Activated CD8-positive, alpha-beta memory T cell treated with anti-CD3 and anti-CD28 coated beads for 36 hours (primary cell): ENCODE results near the gene LRRFIP1. TPM values are rescaled to one million over a fixed set of nuclear protein-coding genes. Genes with fewer than 3 reads are reported as not detected.
"Not testable (repeated sequence)": the region's sequence is repeated elsewhere in the genome, so short reads cannot be mapped to it uniquely, and the experiment has no call there.

Experiments
- CTCF ChIA-PET: fragments of 350-600 bp; sonication (Branson Sonifier 250); formaldehyde crosslinking; loops from one replicate; lab custom pipeline; 2021; ENCODE audit warnings: antibody characterized with exemption; lab: Charles Lee
- POLR2A ChIA-PET: fragments of 350-600 bp; sonication (Branson Sonifier 250); formaldehyde crosslinking; loops from one replicate; lab custom pipeline; 2021; ENCODE audit warnings: antibody characterized with exemption; lab: Charles Lee
- total RNA-seq, 2 experiments: library from RNA; stranded (reverse); gene quantifications; one replicate each; pipeline ENCODE4 v1.2.3, GENCODE V29; 2021

Gene LRRFIP1
- total RNA-seq, 2 experiments from 2014 or later: 203 to 210 TPM

DNA sequence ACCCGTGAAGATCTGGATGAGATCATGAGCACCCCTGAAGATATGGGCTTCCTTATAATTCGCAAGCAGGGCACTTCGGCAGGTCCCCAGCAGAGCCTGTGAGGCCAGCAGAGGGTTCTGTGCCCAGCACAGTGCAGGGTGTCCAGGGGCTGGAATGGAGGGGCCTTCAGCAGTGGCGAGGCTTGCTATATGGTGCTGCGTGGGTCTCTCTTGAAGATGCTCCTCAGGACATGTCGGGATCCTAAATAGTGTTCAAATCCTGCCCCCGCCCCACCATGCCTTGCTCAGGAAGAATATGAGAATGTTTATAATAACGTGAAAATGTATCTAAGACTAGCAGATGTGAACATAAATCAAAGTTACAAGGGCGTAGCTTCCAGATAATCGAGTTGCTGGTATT, 110.9 kb downstream of the LRRFIP1 start:
- CTCF ChIA-PET: no interaction called here
- POLR2A ChIA-PET: no interaction called here

DNA sequence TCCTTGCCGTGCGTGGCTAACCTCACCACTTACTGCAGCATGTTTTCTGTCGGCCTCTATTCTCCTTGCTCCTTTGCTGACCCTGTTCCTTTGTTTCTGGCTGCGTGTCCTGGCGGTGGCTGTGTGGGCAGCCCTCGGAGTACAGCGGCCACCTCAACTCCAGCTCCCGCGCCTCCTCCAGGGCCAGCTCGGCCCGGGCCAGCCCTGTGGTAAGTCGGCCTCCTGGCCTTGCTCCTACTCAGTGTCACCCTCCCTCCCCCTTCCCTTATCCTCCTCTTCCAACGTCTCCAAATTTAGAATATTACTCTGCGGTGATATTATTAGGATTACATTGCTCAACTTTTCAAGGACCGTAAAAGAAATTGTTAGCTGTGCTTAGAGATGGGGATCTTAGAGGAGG, 111.7 kb downstream of the LRRFIP1 start:
- CTCF ChIA-PET: interaction anchor here (1.1 kb wide), 1 partner anchor 66 kb away, joined by 4 read pairs; no protein-coding TSS in a partner anchor
- POLR2A ChIA-PET: no interaction called here

DNA sequence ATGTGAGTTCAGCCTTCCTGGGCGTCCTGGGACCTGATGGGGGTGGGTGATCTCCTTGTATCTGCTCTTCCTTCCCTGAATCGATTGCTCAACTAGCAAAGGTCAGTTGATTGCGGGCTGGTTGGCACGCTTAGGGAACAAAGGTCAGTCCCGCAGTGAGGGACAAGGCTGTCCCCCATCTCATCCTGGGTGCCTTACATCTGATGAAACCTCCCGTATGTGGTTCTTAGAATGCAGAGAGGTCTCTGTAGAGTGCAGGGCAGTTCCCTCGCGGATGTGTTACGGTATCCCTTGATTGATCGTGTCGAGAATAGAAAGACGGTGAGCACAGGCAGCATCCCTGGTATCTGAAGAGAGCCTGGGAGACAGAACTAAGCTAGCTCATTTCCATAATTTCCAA, 114.8 kb downstream of the LRRFIP1 start:
- ChIA-PET CTCF (interaction anchor here (6.9 kb wide), 1 partner anchor 68 kb away, joined by 47 read pairs; no protein-coding TSS in a partner anchor), POLR2A (interaction anchor here (0.6 kb wide), 1 partner anchor 633 kb away, joined by 3 read pairs; no protein-coding TSS in a partner anchor)

DNA sequence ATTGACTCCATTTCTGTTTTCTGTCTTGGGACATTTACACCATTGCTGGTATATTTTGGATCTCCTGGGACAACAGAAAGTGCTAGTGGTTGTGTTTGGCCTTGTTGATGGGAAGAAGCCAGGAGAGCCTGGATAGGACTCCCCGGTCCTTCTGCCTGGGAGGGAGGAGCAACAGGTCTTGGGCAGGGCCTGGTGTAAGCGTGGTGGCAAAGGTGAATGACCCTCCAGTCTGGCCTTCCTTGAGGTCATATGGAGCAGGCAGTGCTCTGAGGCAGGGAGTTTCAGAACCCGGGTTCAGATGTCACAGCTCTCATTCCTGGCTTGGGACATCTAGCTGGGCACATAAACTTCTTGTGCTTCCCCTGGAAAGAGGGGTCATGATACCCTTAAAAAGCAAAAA, 115.2 kb downstream of the LRRFIP1 start:
- ChIA-PET CTCF (interaction anchor here (6.9 kb wide), 1 partner anchor 69 kb away, joined by 47 read pairs; no protein-coding TSS in a partner anchor), POLR2A (interaction anchor here (0.6 kb wide), 1 partner anchor 633 kb away, joined by 3 read pairs; no protein-coding TSS in a partner anchor)

DNA sequence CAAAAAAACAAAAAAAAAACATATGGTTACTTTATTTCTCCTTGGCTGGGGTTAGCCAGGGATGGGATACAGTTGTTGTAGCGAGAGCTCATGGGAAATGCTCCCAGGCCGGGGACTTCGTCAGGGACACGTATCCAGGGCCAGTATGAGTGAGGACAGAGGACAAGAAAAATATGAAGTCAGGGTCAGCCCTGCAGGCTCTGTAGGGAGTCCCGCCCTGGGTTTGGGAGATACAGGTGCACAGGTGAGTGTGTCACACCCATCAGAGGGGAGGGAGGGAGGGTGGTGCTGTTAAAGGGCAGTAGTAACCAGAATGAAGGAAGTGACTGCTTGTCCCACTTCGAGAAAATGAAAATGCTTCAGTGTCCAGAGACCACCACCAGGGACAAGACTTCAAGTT, 115.6 kb downstream of the LRRFIP1 start:
- CTCF ChIA-PET: interaction anchor here (2.9 to 6.9 kb wide), 2 partner anchors 11 to 69 kb away, joined by 15 to 47 read pairs; no protein-coding TSS in a partner anchor
- POLR2A ChIA-PET: no interaction called here

DNA sequence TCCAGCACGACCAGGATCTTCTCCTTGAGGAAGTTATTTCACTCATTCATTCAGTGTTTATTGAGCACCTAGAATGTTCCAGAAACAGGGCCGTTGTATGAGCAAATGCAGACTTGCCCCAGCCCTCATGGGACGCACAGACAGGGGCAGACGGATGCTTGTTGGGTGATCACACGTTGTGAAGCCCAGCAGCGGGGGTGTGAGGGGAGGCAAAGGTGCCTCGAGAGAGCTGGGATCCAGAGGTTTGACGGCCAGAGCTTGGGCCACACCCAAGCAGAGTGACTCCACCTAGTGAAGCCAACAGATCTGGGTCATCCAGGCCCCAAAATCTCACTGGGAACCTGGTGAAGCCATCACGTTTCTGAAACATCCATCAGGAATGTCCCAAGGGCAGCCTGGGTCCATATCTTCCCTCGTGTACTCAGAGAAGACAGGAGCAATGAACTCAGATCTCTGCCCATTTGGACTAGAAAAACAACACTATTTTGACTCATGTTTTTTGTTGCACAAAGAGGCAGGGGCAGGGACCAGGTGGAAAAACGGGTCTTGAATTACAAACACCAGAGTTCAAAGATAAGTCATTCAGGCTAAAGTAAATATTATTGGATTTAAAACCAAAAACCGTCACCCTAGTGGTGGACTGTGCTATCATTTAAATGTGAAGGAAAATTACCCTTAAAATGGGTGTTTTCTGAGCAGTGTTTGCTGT, 116.3 kb downstream of the LRRFIP1 start:
- ChIA-PET CTCF (interaction anchor here (1.6 to 6.9 kb wide), 5 partner anchors 11 to 171 kb away, joined by 4 to 47 read pairs (median 14); no protein-coding TSS in a partner anchor), POLR2A (no interaction called here)

DNA sequence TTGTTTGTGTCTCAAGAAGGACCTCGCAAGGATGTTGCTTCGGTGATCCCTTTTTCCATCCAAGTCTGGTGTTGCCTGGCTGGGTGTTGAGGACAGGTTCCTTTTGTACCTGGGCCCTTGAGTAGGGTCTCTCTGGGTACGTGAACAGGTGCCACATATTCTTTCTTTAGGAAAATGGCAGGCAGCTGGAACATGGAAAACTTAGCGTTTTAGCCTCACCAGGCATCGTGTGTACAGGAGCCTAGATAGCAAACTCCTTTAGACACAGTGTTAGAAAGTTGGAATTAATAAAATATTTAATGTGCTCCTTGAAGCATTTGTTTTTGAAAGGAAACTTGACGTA, 116.9 kb downstream of the LRRFIP1 start:
- ChIA-PET POLR2A (no interaction called here), CTCF (interaction anchor here (1.6 to 6.9 kb wide), 7 partner anchors 12 to 172 kb away, joined by 3 to 47 read pairs (median 12); no protein-coding TSS in a partner anchor)

DNA sequence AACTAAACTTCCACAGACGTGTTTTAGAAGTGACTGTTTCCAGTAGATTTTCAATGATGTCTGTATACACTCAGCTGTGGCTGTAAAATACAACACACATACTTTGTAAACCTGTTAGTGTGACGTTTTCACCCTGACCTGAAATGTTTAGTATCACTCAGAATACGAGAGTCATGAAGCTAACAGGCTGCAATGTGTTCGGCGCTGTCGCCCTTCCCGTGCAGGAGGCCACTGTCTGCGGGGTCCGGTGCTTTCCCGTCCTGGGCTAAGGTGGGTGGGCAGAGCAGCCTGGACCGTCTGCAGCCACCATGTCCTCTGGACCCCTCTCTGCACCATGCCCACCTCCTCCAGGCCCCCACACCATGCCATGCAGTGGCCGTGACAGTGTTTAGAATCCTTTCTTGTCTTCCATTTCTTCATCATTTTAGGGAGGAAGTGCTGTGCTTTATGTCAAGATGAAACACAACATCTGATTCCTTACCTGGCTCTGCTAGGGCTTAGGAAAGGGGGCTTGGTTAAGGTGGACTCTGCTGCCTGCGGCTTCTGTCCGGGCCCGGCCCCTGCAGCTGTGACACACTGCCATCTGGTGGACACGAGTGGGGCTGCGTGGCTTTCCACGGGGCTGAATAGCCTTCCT, 117.3 kb downstream of the LRRFIP1 start:
- POLR2A ChIA-PET: interaction anchor here (1.0 kb wide), 1 partner anchor 71 kb away, joined by 3 read pairs; no protein-coding TSS in a partner anchor
- CTCF ChIA-PET: interaction anchor here (0.6 to 6.9 kb wide), 29 partner anchors 9 to 632 kb away, joined by 3 to 47 read pairs (median 4); no protein-coding TSS in a partner anchor

DNA sequence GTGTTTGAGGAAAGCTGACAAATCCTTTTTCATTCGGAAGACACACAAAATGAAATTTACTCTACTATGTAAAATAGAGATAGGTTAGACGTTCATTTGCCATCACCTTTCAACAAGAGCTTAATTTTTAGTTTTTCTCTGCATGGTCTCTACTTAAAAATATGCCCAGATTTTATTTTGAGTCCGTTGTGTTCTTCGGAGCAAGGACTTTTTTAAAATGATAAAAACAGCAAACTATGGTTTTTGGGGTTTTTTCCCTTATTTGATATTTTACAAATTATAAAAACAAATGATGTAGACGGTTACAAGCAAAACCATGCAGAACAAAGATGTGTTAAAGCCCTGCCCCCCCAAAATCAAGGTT, 117.8 kb downstream of the LRRFIP1 start:
- ChIA-PET POLR2A (interaction anchor here (1.0 kb wide), 1 partner anchor 72 kb away, joined by 3 read pairs; no protein-coding TSS in a partner anchor), CTCF (interaction anchor here (0.6 to 6.9 kb wide), 29 partner anchors 9 to 632 kb away, joined by 3 to 47 read pairs (median 4); no protein-coding TSS in a partner anchor)

DNA sequence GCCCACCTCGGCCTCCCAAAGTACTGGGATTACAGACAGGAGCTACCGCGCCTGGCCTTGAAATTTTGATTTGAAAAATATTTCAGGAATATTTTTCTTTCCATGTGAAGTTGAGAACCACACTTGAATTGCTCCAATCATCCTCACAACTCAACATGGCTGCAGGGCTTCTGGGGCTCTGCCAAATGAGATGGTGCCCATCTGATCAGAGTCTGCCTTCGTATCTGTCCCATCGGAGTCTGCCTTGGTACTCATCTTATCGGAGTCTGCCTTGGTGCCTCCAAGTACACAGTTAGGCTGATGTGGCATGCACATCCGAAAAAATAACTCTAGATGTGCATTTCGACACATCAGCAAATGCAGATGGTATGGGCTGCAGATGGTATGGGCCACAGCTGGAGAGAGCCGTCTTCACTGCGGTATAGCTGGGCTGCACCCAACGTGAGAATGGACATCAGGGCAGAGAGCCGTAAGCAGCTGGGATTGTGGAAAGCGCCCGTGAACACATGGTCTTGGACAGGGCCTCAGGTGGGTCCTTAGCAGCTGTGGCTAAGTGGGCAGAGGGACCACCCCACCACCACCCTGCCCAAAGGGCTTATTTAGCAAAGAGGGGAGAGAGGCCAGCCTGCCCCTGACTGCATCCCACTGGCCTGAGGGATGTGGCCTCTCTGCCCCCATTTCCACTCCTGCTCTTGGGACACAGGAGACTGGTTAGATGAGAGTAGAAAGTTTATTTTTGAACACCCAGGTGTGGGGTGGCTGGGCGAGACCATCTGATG, 119.1 kb downstream of the LRRFIP1 start:
- CTCF ChIA-PET: interaction anchor here (0.5 to 6.9 kb wide), 8 partner anchors 16 to 364 kb away, joined by 3 to 47 read pairs (median 6); no protein-coding TSS in a partner anchor
- POLR2A ChIA-PET: interaction anchor here (0.6 to 1.0 kb wide), 2 partner anchors 24 to 245 kb away, joined by 3 to 5 read pairs; no protein-coding TSS in a partner anchor

DNA sequence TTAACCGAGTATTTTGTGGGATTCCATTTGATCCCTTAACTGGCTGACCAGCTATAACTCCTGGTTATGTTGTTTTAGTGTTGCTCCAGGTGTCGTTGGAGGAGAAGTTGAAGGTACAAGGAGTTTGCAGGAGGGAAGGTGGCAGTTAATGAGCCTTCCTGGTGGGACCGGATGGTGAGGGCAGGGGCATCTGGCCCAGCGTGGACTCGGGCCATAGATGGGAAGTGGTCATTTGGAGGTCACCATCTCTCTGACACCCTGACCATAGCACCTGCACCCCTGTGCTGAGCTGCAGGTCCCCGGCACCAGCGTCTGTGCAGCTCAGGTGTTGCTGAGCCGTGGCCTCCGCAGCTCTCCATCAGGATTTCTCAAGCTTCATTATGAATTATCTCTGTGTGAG, 119.8 kb downstream of the LRRFIP1 start:
- ChIA-PET CTCF (interaction anchor here (0.5 to 6.9 kb wide), 4 partner anchors 16 to 363 kb away, joined by 3 to 47 read pairs (median 9); no protein-coding TSS in a partner anchor), POLR2A (interaction anchor here (0.6 to 1.0 kb wide), 2 partner anchors 24 to 244 kb away, joined by 3 to 5 read pairs; no protein-coding TSS in a partner anchor)

DNA sequence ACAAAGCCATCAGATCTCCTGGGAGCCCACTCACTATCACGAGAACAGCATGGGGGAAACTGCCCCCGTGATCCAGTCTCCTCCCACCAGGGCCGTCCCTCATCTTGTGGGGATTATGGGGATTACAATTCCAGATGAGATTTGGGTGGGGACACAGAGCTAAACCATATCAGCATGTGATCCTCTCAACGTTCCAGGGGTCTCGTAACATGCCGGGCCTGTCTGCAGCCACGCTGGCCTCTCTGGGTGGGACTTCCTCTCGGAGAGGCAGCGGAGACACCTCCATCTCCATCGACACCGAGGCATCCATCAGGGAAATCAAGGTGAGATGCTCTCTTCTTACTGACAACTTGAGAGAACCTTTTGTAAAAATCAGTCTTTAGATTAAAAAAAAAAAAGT, 121.6 kb downstream of the LRRFIP1 start:
- CTCF ChIA-PET: interaction anchor here (0.7 kb wide), 1 partner anchor 21 kb away, joined by 3 read pairs; no protein-coding TSS in a partner anchor
- POLR2A ChIA-PET: no interaction called here

DNA sequence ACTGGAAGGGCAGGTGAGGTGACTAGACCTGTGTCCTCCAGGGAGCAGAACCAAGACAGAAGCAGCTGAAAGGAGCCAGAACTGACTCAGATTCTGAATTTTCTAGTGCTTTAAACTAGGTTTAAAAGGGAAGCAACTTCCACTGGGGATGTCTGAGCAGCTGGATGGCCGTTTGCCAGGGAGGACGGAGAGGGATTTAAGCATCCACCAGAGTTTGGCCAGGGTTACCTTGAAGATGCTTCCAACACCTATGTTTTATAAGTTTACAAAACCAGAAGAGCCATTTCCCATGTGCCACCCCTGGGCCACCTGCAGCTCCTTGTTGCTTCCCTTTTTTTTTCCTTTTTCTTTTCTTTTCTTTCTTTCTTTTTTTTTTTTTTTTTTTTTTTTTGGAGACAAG, 122.6 kb downstream of the LRRFIP1 start:
- CTCF ChIA-PET: no interaction called here
- POLR2A ChIA-PET: interaction anchor here (0.7 kb wide), 1 partner anchor 53 kb away, joined by 6 read pairs; no protein-coding TSS in a partner anchor

DNA sequence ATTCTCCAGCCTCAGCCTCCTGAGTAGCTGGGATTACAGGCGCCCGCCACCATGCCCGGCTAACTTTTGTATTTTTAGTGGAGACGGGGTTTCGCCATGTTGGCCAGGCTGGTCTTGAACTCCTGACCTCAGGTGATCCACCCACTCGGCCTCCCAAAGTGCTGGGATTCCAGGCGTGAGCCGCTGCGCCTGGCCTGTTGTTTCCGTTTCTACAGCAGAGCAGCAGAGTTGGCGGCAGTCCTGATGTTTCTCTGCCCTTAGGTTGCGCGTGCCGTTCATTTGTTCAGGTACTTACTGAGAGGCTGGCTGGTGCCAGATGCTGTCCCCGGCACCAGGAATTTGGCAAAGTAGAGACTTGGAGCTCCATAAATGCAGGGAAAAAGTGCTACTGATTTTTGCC, 123.1 kb downstream of the LRRFIP1 start:
- POLR2A ChIA-PET, CTCF ChIA-PET: not testable (repeated sequence)

DNA sequence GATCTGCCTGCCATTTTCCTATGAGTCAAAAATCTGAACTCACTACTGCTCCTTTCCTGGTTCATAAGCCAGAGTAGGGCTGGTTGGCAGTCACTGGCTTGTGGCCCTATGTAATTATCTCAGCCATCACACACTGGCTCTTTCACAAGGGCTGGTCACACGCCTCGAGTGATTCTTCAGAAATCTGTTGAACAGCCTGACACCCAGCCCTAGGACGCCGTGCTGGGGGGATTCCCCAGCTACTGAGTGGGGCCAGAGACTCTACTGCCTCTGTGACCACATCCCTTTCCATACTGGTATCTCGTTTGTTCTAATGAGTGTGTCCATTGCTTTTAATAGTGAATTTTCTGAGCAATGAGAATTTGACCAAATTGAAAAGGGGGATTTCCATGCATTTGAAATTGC, 125.4 kb downstream of the LRRFIP1 start:
- POLR2A ChIA-PET: no interaction called here
- CTCF ChIA-PET: interaction anchor here (0.8 kb wide), 1 partner anchor 60 kb away, joined by 3 read pairs; no protein-coding TSS in a partner anchor

DNA sequence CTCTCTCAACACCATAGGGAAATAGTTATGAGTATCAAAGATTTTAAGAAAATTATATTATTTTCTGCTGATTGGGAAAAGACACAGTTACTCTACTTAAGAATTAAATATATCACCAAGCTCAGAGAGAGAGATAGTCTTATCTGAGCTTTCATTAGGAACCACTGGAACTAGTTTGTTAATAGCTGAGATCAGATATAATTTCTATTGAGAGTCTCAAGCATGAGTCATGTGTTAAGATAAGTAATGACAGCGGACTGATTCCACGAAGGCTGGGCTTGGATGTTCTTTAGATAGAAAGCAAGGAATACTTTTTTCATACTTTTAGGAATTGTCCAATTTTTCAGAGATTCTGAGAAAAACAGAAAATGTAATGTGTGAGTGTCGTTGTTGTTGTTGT, 126.8 kb downstream of the LRRFIP1 start:
- ChIA-PET POLR2A (interaction anchor here (0.6 kb wide), 1 partner anchor 67 kb away, joined by 6 read pairs; no protein-coding TSS in a partner anchor), CTCF (interaction anchor here (0.8 to 1.2 kb wide), 2 partner anchors 9 to 11 kb away, joined by 3 to 5 read pairs; no protein-coding TSS in a partner anchor)

DNA sequence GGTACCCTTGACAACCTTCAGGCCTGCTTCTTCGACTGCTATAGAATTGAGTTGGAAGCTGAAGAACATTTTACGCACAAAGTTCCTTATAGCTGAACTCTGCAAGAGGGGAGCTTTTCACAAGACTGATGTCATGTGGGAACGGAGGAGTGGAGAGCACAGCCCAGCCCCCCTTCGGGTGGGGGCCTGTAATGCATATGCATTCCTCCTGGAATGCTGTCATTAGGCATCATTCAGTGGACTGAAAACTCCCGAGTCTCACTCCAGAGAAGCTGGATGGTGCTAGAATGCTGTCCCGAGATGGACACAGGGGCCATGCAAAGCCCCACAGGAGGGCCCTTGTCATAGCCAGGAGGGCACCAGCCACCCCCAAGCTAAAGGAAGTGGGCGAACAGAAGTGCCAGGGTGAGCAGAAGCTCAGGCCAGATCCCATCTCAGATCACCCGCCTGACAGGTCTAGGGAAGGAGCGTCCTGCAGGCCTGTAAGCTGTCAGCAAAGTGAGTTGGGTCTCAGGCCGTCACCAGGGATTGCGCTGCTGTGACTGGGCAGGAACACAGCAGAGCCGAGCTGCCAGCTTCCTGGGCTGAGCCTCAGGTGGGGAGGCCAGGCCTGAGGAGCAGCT, 127.3 kb downstream of the LRRFIP1 start:
- CTCF ChIA-PET: interaction anchor here (0.6 to 1.2 kb wide), 3 partner anchors 9 to 50 kb away, joined by 3 to 5 read pairs (median 3); no protein-coding TSS in a partner anchor
- POLR2A ChIA-PET: no interaction called here

DNA sequence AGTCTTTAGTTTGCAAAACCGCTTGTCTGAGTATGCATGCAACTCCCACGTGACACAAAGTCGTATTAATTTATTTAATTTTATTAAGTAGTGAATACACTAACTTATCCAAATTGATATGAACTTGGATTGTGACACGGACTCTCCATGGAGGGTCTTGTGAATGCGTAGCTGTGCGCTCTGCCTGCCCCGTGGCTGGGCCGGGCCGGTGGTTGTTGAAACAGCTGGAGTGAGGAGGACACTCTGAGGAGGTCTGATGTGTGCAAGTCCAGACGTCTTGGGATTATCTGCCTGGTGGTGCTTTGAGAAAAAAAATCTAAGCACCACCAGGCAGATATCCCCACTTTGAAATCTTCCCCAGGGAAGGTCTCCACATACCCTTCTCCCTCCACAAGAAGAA, 130.2 kb downstream of the LRRFIP1 start:
- CTCF ChIA-PET: interaction anchor here (1.0 to 1.4 kb wide), 3 partner anchors 13 to 175 kb away, joined by 3 read pairs; no protein-coding TSS in a partner anchor
- POLR2A ChIA-PET: no interaction called here
